Stimulated activated CD4-positive, alpha-beta T cell treated with anti-CD3 and anti-CD28 coated beads, Interleukin-12 subunit alpha, Interleukin-12 subunit beta, amount 100 ng/mL, for 4 hours (primary cell): ENCODE results near the gene RGMB.

Experiments
- DNase-seq: peaks from one replicate; pipeline ENCODE4 v3.0.0-alpha.2; 2020

RGMB gene

GRCh38 chr5:98839469-98840383 is 66.3 kb downstream of the RGMB start:
- no peak for DNase-seq

- no peak for DNase-seq
Observed at GRCh38 chr5:98840946-98841345, 67.5 kb downstream of the RGMB start.

GRCh38 chr5:98843481-98843880 is 70.0 kb downstream of the RGMB start:
- DNase-seq = no peak

DNA sequence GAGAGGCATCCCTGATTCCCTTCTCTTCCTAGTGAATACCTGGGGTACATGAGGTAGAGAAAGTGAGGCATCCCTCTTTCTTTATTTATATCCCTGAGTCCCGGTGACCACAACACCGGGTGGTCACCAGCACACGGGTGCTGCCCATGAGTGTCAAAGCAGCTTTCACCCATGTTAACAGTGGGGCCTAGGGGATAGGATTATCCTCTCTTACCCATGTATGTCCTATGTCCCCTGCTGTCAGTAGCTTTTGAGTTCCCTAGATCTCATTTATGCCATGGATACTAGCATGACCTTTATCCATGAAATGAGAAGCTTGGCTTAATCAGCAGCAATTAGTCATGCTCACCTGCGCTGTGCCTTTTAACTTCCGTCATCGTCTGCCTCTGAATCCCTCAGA is 71.4 kb downstream of the RGMB start:
- no peak for DNase-seq

- no peak for DNase-seq
Observed at GRCh38 chr5:98845878-98846277, 72.4 kb downstream of the RGMB start.
